Peyer's patch (tissue), 4 donors: ENCODE measurements around the gene DHRSX.

ENCODE experiments used
- POLR2A ChIP-seq, 2 donors: fragments of 450-650 bp; IDR thresholded peaks; one replicate each; pipeline ENCODE4 v1.5.1; 2017; ENCODE audit warnings: antibody characterized with exemption in 2 of 2, mild to moderate bottlenecking in 2 of 2, moderate library complexity in 2 of 2
- TF ChIP-seq, protein P1 (sequence below), 6 experiments: fragments of 450-650 bp in 4 of 6; fragments of 200-600 bp in 2 of 6; sonication (generic) in 1 of 6; IDR thresholded peaks; one replicate each; pipeline ENCODE4 v1.5.1; 2017 to 2019; ENCODE audit warnings: antibody characterized with exemption in 6 of 6, mild to moderate bottlenecking in 3 of 6, moderate library complexity in 1 of 6

GRCh38 chrX:2404776-2405175 is 96.0 kb downstream of the DHRSX start:
- TF ChIP-seq, protein P1, sequence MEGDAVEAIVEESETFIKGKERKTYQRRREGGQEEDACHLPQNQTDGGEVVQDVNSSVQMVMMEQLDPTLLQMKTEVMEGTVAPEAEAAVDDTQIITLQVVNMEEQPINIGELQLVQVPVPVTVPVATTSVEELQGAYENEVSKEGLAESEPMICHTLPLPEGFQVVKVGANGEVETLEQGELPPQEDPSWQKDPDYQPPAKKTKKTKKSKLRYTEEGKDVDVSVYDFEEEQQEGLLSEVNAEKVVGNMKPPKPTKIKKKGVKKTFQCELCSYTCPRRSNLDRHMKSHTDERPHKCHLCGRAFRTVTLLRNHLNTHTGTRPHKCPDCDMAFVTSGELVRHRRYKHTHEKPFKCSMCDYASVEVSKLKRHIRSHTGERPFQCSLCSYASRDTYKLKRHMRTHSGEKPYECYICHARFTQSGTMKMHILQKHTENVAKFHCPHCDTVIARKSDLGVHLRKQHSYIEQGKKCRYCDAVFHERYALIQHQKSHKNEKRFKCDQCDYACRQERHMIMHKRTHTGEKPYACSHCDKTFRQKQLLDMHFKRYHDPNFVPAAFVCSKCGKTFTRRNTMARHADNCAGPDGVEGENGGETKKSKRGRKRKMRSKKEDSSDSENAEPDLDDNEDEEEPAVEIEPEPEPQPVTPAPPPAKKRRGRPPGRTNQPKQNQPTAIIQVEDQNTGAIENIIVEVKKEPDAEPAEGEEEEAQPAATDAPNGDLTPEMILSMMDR (IDR thresholded peaks at IDR 0.05): no peak
- no peak for TF ChIP-seq POLR2A (IDR thresholded peaks at IDR 0.05)
